HG02885 (cell line): ENCODE measurements around the gene MAB21L4.

Experiments used
- ATAC-seq: cut with Tn5 transposase; IDR thresholded peaks from one replicate; pipeline ENCODE4 v1.9.1; 2021; ENCODE audit warnings: mild to moderate bottlenecking; ENCODE audit not compliant: unreplicated experiment, poor library complexity

MAB21L4 gene

DNA sequence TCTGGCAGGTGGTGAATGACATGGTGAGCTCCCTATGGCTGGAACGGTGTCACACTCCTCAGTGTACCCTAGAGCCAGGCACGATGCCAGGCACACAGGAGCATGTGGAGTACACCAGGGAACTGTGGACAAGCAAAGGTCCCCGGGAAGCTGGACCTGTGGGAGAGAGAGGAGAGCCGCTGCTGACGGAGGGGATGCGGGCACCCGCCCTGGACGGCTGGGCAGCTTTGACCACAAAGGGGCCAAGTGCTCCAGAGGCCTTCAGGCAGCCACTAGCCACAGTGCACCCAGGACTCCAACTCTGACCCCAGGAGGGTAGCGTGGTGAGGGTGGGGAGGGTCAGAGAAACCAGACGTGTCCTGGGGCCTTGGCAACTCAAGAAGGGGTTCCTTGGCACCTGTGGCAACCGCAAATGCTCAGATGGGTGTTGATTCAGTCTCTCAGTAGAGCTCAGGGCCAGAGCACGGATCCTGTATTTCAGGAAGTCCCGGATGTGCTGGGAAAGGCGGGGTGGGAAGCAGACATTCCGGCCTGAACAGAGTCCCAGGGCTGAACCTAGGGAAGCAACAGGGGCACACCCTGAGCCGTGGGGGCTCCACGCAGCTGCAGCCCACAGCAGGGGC is 2.3 kb upstream of the MAB21L4 start:
- ATAC-seq = no peak

DNA sequence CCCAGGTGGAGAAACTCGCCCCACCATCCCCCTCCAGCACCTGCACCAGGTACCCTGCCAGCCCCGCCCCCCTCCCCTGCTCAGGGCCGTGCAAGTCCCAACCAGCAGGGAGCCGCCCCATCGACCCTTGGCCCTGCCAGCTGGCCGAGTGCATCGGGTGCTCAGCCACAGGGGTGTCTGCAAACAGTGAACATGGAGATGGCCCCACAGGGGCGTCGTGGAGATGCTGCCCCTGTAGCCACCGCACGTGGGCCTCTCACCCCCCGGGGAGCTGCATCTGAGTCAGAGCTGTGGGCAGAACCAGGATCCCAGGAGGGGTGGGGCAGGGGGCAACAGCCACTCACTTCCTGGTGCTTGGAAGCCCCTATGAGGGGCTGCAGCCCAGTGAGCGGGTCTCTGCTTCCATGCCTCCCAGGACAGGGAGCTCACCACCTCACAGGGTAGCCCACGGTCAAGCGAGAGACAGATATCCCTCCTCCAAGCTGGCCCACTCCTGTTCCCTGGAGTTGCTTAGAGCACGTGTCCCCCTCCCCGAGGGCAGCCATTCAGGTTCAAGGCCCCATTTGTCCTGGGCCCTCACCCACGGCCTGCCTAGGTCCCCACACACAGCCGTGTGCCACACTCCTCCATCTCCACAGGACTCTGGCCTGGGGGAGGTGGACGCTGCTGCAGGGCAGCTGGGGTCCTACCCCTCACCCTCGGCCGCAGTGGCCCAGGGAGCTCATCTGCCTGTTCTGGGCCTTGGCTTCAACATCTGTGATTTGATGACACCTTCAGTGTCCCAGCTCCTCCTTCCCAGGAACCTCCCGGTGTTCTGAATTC is 1.1 kb upstream of the MAB21L4 start:
- ATAC-seq = no peak

DNA sequence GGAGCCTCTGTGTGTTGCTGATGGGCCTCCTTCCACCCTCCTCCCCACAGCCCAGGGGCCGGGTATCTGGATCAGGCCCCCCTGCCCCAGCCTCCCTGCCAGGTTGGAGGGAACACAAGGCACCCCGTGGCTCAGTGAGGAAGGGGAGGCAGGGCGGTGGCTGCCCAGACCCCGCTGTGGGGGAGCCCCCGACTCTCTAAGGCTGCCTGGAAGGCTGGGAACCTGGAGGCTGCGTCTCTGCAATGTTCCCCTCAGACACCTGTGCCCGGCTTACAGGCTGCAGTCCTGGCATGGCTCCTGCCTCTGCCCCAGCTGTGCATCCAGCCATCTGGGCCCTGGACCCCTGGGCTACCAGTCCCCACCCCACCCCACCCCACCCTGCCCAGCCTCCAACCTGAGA is 438 bp upstream of the MAB21L4 start:
- no peak for ATAC-seq

DNA sequence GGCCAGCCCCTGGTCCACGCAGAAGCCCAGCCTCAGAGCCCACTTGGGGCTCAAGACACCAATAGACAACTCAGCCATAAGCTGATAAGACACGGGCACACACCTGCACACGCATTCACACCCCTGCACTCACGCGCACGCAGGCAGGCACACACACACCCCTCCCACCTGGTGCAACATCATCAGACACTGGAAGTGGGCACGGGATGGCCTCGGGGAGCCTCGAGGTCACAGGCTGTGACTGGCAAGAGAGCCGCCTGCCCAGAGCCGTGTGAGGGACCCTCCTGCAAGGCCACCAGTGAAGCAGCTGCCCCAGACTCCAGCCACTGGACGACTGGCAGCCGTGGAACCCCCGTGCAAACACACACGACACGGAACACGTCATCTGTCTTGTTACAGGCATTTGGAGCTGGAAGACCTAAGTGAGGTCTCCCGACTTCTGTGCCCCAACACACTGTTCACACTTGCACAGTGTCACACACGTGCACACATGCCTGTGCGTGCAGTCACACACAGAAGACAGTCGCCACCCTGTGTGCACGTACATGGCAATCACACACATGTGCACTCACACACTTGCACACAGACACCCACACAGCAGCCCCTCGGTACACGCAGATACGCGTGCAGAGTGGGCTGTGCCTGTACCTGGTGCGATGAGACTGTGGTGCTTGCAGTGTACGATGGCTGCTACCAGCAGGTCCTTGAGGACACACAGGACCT is 959 bp downstream of the MAB21L4 start:
- no peak for ATAC-seq

DNA sequence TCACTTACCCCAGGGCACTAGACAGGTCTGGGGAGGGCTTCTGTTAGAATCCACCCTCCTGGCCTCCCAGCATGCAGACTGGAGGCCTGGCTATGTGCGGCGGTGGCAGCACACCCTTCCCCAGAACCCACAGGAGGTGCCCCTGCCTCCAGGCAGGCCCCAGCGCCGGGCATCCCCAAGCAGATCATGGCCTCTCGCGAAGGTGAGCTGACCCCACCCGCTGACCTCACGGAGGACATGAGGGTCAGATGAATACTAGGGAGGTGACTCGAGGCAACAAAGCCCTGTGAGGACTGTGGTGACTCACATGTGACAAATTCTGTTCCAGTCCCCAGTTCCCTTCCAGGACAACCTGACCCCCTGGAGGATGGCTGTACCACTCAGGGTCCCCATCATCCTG is 1.9 kb downstream of the MAB21L4 start:
- no peak for ATAC-seq

DNA sequence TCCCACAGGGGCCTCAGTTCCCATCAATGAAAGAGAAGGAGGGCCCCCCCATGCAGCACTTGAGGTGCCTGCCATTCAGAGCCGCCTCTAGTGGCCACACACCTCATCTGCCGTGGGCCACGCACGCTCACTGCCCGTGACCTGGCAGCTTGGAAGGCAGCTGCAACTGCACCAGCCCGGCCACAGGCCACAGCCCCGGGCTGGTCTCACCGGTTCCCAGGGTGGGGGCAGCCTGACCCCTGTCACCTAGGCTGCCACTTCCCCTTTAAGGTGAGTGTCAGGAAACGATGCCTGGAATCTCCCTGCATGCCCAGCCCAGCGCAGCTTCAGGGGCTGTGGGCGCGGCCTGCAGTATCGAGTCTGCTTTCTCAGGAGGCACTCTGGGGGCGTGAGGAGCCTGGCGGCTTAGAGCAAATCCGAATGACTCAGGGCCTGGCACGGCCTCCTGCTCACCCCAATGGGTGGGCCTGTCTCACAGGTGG is 2.6 kb downstream of the MAB21L4 start:
- ATAC-seq = no peak

DNA sequence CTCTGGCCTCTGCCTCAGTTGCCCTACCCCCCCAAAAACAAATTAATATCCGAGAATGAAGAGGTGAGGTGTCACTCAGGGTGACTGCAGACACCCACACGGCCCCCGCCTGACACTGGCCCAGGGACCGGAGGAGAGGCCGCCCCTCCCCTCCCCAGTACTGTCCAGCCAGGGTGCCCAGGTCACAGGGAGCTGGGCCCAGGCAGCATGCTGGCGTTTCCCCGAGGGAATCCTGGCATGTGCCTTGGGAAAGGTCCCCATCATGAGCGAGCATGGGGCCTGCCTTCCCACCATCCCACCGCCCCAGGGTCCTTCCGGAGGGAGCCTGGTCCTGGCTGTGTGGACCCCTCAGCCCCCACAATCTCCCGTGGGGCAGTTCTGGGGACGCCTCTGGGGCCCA is 3.0 kb downstream of the MAB21L4 start:
- ATAC-seq = no peak

DNA sequence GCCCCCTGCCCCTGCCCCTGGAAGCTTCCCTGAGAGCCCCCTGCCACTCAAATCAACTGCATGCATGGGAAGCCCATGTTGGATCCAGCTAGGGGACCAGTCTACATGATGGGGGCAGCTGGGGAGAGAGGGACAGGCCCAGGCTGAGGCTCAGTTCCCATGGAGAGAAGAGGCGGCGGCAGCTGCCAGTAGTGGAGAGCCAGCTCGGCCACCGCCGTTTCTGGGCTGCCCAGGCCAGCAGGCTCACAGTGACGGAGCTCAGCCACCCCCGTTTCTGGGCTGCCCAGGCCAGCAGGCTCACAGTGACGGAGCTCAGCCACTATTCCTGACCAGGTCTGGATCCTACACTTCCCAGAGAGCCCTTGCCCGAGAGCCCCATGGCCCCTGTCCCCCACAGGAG is 3.6 kb downstream of the MAB21L4 start:
- ATAC-seq = no peak

DNA sequence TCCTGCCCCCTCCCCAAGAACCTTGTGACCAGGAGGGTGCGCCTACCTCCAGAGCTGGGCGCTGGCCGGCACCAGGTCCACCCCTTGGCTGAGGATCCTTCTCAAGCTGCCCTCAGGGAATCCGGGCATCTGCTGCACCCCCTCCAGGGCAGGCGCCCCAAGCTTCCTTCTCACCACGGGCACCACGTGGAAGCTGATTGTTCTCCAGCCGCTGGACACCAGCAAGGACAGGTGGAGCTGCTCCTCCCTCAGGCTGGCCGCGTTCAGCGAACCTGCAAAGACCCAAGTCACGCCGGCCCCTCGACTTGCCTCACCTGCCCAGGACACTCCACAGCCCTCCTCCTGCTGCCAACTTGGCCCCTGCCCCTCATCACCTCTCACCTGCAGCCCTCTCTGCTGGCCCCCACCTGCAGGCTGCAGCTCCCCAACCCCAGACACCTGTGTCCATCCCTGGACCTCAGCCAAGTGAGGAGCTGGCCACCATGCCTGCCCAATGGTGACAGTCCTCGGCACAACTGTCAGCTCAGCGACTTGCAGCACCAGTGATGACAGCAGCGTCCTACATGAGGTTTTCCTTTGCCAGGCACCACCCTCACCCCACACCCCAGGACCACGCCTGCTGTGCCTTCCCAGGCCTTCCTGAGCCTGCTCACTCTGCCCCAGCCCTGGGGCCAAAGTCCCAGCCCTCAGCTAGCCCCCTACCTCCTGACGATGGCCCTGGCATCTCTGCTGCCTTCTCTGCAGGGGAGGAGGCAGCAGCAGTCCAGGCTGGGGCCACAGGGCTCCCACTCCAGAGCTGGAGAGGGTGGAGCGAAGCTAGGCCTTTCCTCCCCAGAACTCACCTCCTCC is 4.2 kb downstream of the MAB21L4 start:
- no peak for ATAC-seq

DNA sequence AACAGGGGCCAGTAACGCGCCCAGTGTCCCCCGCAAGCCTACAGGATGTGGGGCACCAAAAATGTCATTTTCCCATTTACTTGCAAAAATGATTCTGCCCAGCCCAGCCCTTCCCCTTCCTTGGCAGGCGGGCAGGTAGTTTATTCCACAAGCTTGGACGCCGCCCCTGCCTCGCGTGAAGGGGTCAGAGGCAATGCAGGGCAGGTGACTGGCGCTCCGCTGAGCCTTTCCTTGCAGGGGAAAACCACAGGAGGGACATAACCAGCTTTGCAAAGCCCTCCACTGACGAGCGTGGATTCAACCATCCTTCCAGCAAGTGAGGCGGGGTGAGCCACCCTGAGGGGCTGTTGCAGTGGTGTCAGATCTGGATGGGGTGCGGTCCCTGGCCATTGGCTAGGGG is 5.3 kb downstream of the MAB21L4 start:
- no peak for ATAC-seq

DNA sequence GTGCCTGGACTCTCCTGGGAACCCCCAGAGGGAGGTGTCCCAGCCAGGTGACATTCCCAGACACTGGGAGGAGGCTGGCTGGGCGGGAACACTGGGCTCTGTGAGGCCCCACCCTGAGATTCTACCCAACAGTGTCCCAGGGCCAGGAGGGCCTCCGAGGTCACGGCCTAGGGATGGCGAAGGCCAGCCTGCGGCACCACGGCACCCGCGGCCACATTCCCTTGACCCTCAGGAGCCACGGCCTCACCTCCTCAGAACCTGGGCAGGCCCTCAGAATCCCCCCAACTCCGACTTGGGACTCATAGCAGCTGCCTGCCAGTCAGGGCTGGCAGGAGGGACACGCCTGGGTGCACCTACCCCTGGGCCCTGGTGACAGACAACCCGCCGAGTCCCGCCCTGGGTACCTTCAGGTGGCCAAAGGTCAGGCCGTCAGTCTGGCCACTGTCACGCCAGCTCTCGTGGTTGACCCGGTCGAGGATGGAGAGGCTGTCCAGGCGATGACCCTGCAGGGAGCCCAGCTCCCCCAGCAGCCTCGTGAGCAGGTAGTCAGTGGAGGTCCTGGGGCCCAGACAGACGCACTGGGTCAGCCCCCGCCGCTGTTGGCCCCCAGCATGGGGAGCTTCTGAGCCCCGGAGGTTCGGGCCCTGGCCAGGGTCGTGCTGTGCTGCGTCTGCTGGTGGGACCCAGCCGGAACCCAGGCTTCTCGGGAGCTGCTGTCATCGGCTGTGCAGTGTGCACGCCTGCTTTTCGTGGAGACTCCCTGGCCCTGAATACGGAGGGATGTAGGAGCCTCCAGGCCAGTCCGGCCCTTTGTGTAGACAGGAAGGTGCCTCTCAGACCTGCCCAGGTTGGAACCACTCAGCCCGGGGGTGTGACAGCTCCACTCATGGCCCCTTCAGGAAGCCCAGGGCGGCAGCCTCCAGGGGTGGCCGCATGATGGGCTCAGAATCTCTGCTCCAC is 6.1 kb downstream of the MAB21L4 start:
- ATAC-seq = no peak

DNA sequence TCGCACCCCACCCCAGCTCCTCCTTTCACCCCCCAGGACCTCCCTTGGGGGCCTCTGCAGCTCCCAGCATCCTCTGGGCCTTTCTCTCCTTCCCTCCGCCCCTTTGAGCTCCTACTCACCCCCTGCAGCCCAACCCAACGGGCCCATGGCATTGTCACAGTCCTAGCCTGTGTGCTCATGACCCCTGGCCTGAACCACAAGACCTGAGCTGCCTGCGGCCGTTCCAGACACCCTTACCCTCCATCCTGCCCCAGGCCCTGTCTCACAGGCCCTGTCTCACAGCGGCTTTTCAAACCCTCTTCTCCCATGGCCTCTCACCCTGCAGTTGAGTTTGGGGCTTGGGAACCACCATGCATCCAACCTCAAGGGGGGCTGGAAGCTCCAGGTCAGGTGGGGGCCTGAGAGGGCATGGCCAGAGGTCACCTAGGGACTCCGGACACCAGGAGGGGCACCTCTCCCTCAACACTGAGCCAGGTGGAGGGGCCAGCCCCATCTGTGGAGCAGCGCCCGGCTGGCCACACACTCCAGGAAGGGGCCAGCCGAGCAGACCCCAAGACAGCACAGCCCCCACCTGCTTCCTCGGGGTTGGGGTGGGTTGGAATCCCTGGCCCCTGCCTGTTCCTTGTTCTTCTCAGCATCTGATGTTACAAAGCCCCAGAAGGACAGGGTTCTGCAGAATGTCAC is 6.9 kb downstream of the MAB21L4 start:
- no peak for ATAC-seq

DNA sequence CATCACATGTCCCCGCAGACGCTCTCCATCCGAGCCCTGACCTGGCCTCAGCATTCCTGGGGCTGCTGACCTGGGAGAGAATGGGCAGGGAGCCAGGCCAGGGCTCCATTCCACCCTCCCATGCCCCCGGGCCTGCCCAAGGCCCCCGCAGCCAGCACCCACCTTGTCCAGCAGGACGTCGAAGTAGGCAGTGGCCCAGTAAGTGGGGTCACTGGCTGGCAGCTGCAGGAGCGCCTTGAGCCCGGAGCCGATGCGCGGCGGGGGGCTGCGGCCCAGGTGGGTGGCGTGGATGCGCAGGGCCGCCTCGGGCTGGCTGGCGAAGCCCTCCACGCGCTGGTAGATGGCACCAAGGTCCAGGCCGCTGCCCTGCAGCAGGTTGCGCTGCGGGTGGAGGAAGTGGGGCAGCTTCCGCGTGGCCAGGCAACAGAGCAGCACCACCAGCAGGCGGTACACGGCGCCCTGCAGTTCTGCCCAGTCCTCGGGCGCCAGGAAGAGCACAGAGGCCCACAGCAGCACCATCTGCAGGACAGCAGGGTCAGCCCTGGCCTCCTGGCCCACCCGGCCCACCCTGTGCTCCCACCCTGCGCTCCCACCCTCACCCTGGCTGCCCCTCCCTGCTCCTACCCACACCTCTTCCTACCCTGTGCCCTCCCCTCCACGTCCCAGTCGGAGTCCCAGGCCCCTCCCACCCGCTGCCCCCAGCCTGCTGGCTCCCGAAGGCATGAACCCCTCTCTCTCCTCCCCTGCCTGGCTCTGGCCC is 7.6 kb downstream of the MAB21L4 start:
- ATAC-seq = no peak

DNA sequence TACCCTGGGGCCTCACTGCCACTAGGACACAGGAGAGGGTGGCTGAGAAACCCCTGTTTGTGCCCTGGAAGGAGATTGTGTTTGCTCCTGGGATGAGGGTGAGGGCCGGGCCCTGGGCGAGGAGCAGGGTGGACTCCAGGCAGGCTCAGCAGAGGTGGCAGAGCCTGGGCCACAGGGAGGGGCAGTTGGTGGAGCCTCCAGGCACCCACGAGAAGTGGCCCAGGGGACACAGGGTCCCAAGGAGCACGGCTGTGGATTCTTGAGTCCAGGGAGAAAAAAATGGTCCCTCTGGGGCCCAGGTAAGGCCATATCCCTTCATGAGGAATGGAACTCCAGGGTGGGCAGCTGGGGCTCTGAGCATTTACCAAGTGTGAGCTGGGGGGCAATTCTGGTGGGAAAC is 8.3 kb downstream of the MAB21L4 start:
- ATAC-seq = no peak

DNA sequence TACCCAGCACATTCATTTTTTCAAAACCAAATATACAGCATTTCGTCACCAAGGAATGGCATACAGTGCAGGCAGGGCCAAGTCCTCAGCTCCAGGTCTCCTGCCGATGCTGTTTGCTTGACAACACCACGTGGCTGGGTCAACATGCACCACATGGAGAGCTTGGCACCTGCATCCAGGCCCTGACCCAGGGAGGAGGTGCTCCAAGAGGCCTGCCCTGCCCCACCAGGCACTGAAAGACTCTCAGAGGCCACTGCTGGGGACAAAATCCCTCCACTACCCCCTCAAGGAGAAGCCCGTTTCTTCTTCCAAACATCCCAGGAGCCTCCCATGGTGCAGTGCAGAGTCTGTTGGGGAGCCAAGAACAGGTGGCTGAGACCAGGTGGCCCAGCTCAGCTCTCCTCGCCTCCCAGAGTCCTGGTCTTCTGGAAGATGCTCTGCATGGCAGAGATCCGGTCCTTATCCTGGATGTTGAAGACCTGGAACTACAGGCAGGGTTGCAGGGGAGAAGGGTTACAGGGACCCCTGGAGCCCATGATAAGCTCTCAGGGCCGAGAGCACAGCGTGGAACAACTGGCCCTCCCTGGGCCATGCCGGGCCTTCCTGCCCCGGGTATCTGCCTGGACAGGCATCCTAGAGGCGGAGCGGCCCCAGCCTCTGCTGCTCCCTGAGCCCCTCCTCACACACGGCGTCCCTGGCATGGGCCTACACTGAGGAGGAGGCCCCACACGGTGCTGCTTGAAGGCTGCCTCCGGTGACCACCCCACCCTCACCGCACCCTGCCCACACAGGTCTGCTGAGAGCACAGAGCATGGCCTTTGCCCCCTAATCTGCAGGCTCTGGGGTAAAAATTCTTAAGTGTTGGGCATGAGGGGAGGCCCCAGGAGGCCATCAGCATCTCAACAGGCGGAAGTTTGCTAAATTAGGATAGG is 9.0 kb downstream of the MAB21L4 start:
- no peak for ATAC-seq

DNA sequence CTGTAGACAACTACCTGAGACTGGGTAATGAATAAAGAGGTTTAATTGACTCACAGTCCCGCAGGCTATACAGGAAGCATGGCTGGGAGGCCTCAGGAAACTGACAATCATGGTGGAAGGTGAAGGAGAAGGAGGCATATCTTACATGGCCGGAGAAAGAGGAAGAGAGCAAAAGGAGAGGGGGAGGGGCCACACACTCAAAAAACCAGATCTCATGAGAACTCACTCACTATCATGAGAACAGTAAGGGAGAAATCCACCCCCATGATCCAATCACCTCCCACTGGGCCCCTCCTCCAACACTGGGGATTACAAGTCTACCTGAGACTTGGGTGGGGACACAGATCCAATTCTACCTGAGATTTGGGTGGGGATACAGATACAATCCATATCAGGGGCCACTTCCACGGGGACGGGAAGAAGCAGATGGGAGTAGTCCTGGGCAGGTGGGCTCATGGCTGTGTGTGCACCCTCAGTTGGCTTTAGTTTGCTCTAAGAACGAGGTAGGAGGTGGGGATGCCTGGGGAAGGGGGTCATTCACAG is 9.9 kb downstream of the MAB21L4 start:
- no peak for ATAC-seq

DNA sequence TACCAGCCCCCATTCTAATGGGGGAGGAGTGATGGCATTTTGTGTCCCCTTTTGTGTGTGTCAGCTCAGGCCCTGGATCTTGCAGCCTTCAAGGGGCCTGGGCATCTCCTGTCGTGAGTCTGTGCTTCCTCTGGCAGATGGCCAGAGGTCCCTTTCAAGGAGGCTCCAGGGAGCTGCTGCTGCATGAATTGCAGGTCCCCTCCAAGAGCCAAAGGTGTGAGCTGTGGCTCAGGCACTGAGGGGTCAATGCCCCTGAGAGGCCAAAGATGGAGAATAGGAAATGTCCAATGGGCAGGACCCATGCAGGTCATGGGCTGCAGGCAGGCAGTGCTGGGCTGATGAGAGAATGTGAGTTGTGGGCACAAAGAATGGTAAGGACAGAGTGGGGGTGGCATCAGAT is 10.4 kb downstream of the MAB21L4 start:
- no peak for ATAC-seq
